ENCODE measurements around the gene ZBED1.

- TF ChIP-seq CTCF (IDR thresholded peaks at IDR 0.05; ENCODE audit: low read depth, low read length), result no peak
- TF ChIP-seq MYC (IDR thresholded peaks at IDR 0.05; ENCODE audit: low read depth, low read length), result no peak
- no peak for TF ChIP-seq POLR2A (IDR thresholded peaks at IDR 0.05; ENCODE audit: extremely low read depth, insufficient read length)
These were observed 19.8 kb upstream of the ZBED1 start for GRCh38 chrX:2520539-2520938.

Data from NB4 (cell line).